Effector memory CD4-positive, alpha-beta T cell (primary cell): ENCODE measurements around the gene CC2D1B.

ENCODE experiments used
- DNase-seq, 3 donors: peaks; one replicate each; pipeline ENCODE4 v3.0.0-alpha.2; 2020
- H3K27ac ChIP-seq: 2 replicates; pipeline ENCODE4 v1.7.0; 2013; ENCODE audit warnings: mild to moderate bottlenecking, low read length, moderate library complexity; ENCODE audit not compliant: insufficient read depth, poor library complexity, severe bottlenecking
- H3K27me3 ChIP-seq: replicated peaks from 2 replicates; pipeline ENCODE4 v1.7.0; 2013; ENCODE audit warnings: mild to moderate bottlenecking, low read length; ENCODE audit not compliant: insufficient read depth, control insufficient read depth, poor library complexity, severe bottlenecking
- H3K36me3 ChIP-seq: 2 replicates; pipeline ENCODE4 v1.7.0; 2013; ENCODE audit warnings: mild to moderate bottlenecking, low read length, moderate library complexity; ENCODE audit not compliant: control insufficient read depth, insufficient read depth
- H3K4me1 ChIP-seq: 2 replicates; pipeline ENCODE4 v1.7.0; 2013; ENCODE audit warnings: low read length, mild to moderate bottlenecking; ENCODE audit not compliant: control insufficient read depth, insufficient read depth, poor library complexity, severe bottlenecking
- H3K4me3 ChIP-seq: 2 replicates; pipeline ENCODE4 v1.7.0; 2013; ENCODE audit warnings: low read length, low read depth, mild to moderate bottlenecking; ENCODE audit not compliant: insufficient read depth, poor library complexity, severe bottlenecking
- H3K9me3 ChIP-seq: 2 replicates; pipeline ENCODE4 v1.7.0; 2013; ENCODE audit warnings: mild to moderate bottlenecking, low read length, moderate library complexity; ENCODE audit not compliant: control insufficient read depth

CC2D1B gene

DNA sequence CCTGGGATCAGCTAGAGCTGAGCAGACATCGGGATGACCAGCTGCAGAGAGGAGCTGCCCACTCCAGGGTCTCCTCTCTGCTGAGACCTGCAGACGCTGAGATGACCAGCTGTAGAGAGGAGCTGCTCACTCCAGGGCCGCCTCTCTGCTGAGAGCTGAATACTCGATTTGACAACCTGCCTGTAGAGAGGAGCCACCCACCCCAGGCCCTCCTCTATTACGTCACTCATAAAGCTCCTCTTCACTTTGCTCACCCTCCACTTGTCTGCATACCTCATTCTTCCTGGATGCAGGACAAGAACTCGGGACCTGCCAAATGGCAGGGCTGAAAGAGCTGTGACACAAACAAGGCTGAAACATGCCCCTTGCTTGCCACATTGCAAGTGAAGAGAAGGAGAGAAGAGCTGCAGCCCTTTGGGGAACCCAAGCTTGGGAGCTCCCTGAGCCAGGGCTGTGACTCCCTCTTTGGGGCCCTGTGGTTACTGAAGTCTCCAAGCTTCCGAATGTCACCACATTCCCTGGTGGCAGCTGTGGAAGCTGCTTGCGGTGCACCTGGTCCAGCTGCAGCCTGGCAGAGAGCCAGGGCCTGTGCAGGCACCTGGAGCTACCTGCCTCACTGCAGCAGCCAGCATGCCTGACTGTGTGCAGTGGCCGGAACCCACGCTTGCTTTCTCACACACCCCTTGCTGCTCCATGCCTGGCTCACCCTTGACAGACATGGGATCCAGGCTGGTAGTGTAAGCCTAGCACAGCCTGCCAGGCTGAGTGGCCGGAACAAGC is 59.6 kb downstream of the CC2D1B start:
- H3K27me3 ChIP-seq = no peaks in the 10 kb centered on the region
- H3K9me3 ChIP-seq = no peaks in the 10 kb centered on the region
- H3K36me3 ChIP-seq = no peaks in the 10 kb centered on the region
- no peak overlapping the region for H3K27ac ChIP-seq
- no peak for DNase-seq
- H3K4me3 ChIP-seq = no peak overlapping the region
- no peaks in the 10 kb centered on the region for H3K4me1 ChIP-seq

- no peaks in the 10 kb centered on the region for H3K36me3 ChIP-seq
- no peak overlapping the region for H3K27ac ChIP-seq
- no peak for DNase-seq
- H3K4me3 ChIP-seq = no peak overlapping the region
- no peaks in the 10 kb centered on the region for H3K9me3 ChIP-seq
- no peaks in the 10 kb centered on the region for H3K27me3 ChIP-seq
- H3K4me1 ChIP-seq = no peaks in the 10 kb centered on the region
Observed at GRCh38 chr1:52305417-52306226, 60.4 kb downstream of the CC2D1B start.
